Right lobe of liver (tissue), 6 donors: Measurements from ENCODE around the gene PISD. TPM values are rescaled to one million over a fixed set of nuclear protein-coding genes. Genes with fewer than 3 reads are reported as not detected.

Experiments used
- ATAC-seq, 4 donors: fragments of 200-7000 bp; cut with Tn5 transposase; one replicate each; pipeline ENCODE4 v1.9.1; 2020; ENCODE audit warnings: mild to moderate bottlenecking in 4 of 4, moderate library complexity in 4 of 4
- DNase-seq, 3 donors: peaks; one replicate each; pipeline ENCODE4 v3.0.0-alpha.2; 2020
- H3K27ac ChIP-seq, 3 donors: fragments of 200-600 bp; one replicate each; pipeline ENCODE4 v1.8.0; 2022
- H3K27me3 ChIP-seq, 2 donors: fragments of 200-600 bp; one replicate each; pipeline ENCODE4 v1.8.0; 2022
- H3K36me3 ChIP-seq, 4 donors: fragments of 200-600 bp; sonication (generic) in 1 of 4; one replicate each; pipeline versions ENCODE4 v1.5.1 to v1.8.0; 2017 to 2022; ENCODE audit warnings: control low read depth in 1 of 4
- H3K4me1 ChIP-seq, 4 donors: fragments of 200-600 bp; sonication (generic) in 1 of 4; one replicate each; pipeline versions ENCODE4 v1.5.1 to v1.8.0; 2017 to 2022; ENCODE audit warnings: control low read depth in 1 of 4
- H3K4me3 ChIP-seq, 3 donors: fragments of 200-600 bp; one replicate each; pipeline ENCODE4 v1.8.0; 2022
- H3K9me3 ChIP-seq, 4 donors: fragments of 200-600 bp; sonication (generic) in 1 of 4; one replicate each; pipeline versions ENCODE4 v1.5.1 to v1.8.0; 2017 to 2022; ENCODE audit warnings: control low read depth in 1 of 4
- CTCF ChIP-seq, 4 donors: fragments of 200-600 bp in 3 of 4; fragments of 450-650 bp in 1 of 4; IDR thresholded peaks; one replicate each; pipeline versions ENCODE4 v1.5.1 to v1.8.0; 2016 to 2022; ENCODE audit warnings: antibody characterized with exemption in 4 of 4, mild to moderate bottlenecking in 2 of 4
- POLR2A ChIP-seq: fragments of 450-650 bp; IDR thresholded peaks from one replicate; pipeline ENCODE4 v1.6.1; 2017; ENCODE audit warnings: antibody characterized with exemption, mild to moderate bottlenecking
- WGBS: methylation state at CpG from one replicate; pipeline ENCODE4 v1.1.6; 2018; ENCODE audit warnings: low coverage, low lambda C conversion rate; ENCODE audit not compliant: insufficient coverage; ENCODE audit errors: missing lambda C conversion rate; 5-methylcytosine and 5-hydroxymethylcytosine counted together
- intact Hi-C, 2 donors: fragments of 100-400 bp; cut with DNase I; formaldehyde crosslinking; loops; one replicate each; pipeline versions ENCODE4 v1.11.2 to v1.14.1; 2022
- total RNA-seq, 6 experiments: library from RNA; depleted of rRNA in 2 of 6; stranded (reverse); fragments of >200 nt in 2 of 6; fragmentation: NEBNext Ultra II Directional in 3 of 6; extraction: Animal tissue kit (Norgen Biotek cat#: 25700) in 3 of 6; gene quantifications; one replicate each; pipeline versions ENCODE4 v1.1.0 to v1.2.4, GENCODE V29; 2016 to 2023
- donor health status: DM: no; HTN: yes; CAD: no.
- donor health status: DM: no; HTN: no; CAD: no.
- donor health status: DM: no; HTN: no; CAD: no.
- donor health status: DM: no; HTN: yes; CAD: no.
- donor health status: DM: no; HTN: yes; CAD: no.

The PISD gene
- total RNA-seq, 6 experiments from 2014 or later, result 15.5 to 22.9 (median 18.1) TPM

- H3K36me3 ChIP-seq, result peaks cover 0 to 37% (median 8%) of the 10 kb centered on the region in 4 donors
- H3K4me3 ChIP-seq, result no peak overlapping the region
- H3K4me1 ChIP-seq, result peaks cover 0 to 16% (median 2%) of the 10 kb centered on the region in 4 donors
- H3K27me3 ChIP-seq, result no peaks in the 10 kb centered on the region
- H3K27ac ChIP-seq, result no peak overlapping the region
- intact Hi-C loops, result loop anchor here in 1 of 2 donors (10.0 kb wide), 1 partner anchor 58 kb away; no protein-coding TSS in a partner anchor
- 80% methylated on average over 1 of the region's 1 CpG for WGBS
- DNase-seq (no peak), ATAC-seq (no peak)
- TF ChIP-seq CTCF (IDR thresholded peaks at IDR 0.05), result no peak
- TF ChIP-seq POLR2A, result no peak
- no peaks in the 10 kb centered on the region for H3K9me3 ChIP-seq
Observed at GRCh38 chr22:31622980-31623379, 39.0 kb downstream of the PISD start.

GRCh38 chr22:31621507-31622124 lies 40.4 kb downstream of the PISD start:
- intact Hi-C loops, result loop anchor here in 1 of 2 donors (10.0 kb wide), 1 partner anchor 57 kb away; no protein-coding TSS in a partner anchor
- 67% methylated on average over 1 of the region's 19 CpGs for WGBS
- Histone ChIP-seq H3K9me3 (no peaks in the 10 kb centered on the region), H3K27me3 (no peaks in the 10 kb centered on the region), H3K27ac (no peak overlapping the region), H3K4me1 (peaks cover 0 to 7% (median under 1%) of the 10 kb centered on the region in 4 donors), H3K4me3 (no peak overlapping the region), H3K36me3 (peaks cover 0 to 44% (median 10%) of the 10 kb centered on the region in 4 donors)
- DNase-seq (no peak), ATAC-seq (no peak)
- TF ChIP-seq POLR2A, result no peak
- TF ChIP-seq CTCF (IDR thresholded peaks at IDR 0.05), result no peak

GRCh38 chr22:31620756-31621480 lies 41.1 kb downstream of the PISD start:
- TF ChIP-seq POLR2A (no peak), CTCF (IDR thresholded peaks at IDR 0.05) (no peak)
- Histone ChIP-seq H3K36me3 (peaks cover 0 to 44% (median 10%) of the 10 kb centered on the region in 4 donors), H3K9me3 (no peaks in the 10 kb centered on the region), H3K4me3 (no peak overlapping the region), H3K4me1 (peaks cover 0 to under 1% (median 0%) of the 10 kb centered on the region in 4 donors), H3K27me3 (no peaks in the 10 kb centered on the region), H3K27ac (no peak overlapping the region)
- DNase-seq, result no peak
- ATAC-seq, result no peak
- intact Hi-C loops, result loop anchor here in 1 of 2 donors (10.0 kb wide), 1 partner anchor 56 kb away; no protein-coding TSS in a partner anchor
- WGBS, result 60% methylated on average over 2 of the region's 20 CpGs

- no peak for TF ChIP-seq POLR2A
- TF ChIP-seq CTCF (IDR thresholded peaks at IDR 0.05), result no peak
- no peaks in the 10 kb centered on the region for H3K9me3 ChIP-seq
- intact Hi-C loops, result loop anchor here in 1 of 2 donors (10.0 kb wide), 1 partner anchor 55 kb away; no protein-coding TSS in a partner anchor
- no peaks in the 10 kb centered on the region for H3K27me3 ChIP-seq
- WGBS, result 75% methylated on average over 3 of the region's 14 CpGs
- no peaks in the 10 kb centered on the region for H3K4me1 ChIP-seq
- no peak for ATAC-seq
- H3K4me3 ChIP-seq, result no peak overlapping the region
- no peak for DNase-seq
- peaks cover 0 to 44% (median 10%) of the 10 kb centered on the region in 4 donors for H3K36me3 ChIP-seq
- no peak overlapping the region for H3K27ac ChIP-seq
Observed at GRCh38 chr22:31619611-31620300, 42.3 kb downstream of the PISD start.
